HepG2 (cell line): Measurements from ENCODE around the gene AP4S1. TPM values are rescaled to one million over a fixed set of nuclear protein-coding genes. Genes with fewer than 3 reads are reported as not detected.

Experiments used
- ATAC-seq: fragments of 200-7000 bp; cut with Tn5 transposase; 3 replicates; pipeline ENCODE4 v1.9.1; 2020; ENCODE audit warnings: mild to moderate bottlenecking, moderate library complexity
- BruUV-seq: library from RNA; stranded (reverse); fragments of 400-500 nt; replicated peaks from 2 replicates; lab custom pipeline; 2021; lab: Mats Ljungman, UMichigan
- CTCF ChIA-PET: fragments of 300-600 bp; formaldehyde crosslinking; extraction: SDS; loops from one replicate; lab custom pipeline; 2021; ENCODE audit warnings: low total read pairs, inconsistent platforms, low intra/inter-chr PET ratio; lab: Yijun Ruan, JAX
- POLR2A ChIA-PET: fragments of 350-600 bp; sonication (Branson Sonifier 250); formaldehyde crosslinking; loops from one replicate; lab custom pipeline; 2020; ENCODE audit warnings: antibody characterized with exemption, inconsistent platforms; lab: Yijun Ruan, JAX
- DNase-seq: peaks from one replicate; pipeline ENCODE4 v3.0.0-alpha.2; 2015; ENCODE audit warnings: low spot score
- FAIRE-seq: peaks from 3 replicates; lab custom pipeline; 2011; peaks lifted over from hg19 to GRCh38; lab: Jason Lieb, UNC
- H2AFZ ChIP-seq: one replicate; pipeline ENCODE4 v1.6.1; 2011; ENCODE audit warnings: low read length, inconsistent platforms
- H3K27ac ChIP-seq: fragments of 300-600 bp; 3 replicates; pipeline ENCODE4 v1.8.0; 2011; ENCODE audit warnings: mixed run types, mild to moderate bottlenecking, mixed read lengths, low read length, inconsistent platforms; ENCODE audit not compliant: insufficient read depth; ENCODE audit errors: extremely low read length
- H3K27me3 ChIP-seq, 2 experiments: fragments of 200-600 bp in 1 of 2; 2 replicates in 1 of 2; 3 replicates in 1 of 2; pipeline versions ENCODE4 v1.6.0 to v1.8.0; 2011; ENCODE audit warnings: low read length in 2 of 2, mild to moderate bottlenecking in 2 of 2, moderate library complexity in 2 of 2, inconsistent platforms in 1 of 2; ENCODE audit not compliant: insufficient read depth in 2 of 2, control insufficient read depth in 1 of 2
- H3K36me3 ChIP-seq, 2 experiments: fragments of 200-600 bp in 1 of 2; replicated peaks in 1 of 2; 2 replicates in 1 of 2; 3 replicates in 1 of 2; pipeline versions ENCODE4 v1.5.1 to v1.8.0; 2011; ENCODE audit warnings: low read length in 2 of 2, inconsistent platforms in 1 of 2; ENCODE audit not compliant: insufficient read depth in 2 of 2, control insufficient read depth in 1 of 2
- H3K4me1 ChIP-seq: 2 replicates; pipeline ENCODE4 v1.5.1; 2012; ENCODE audit warnings: low read length, inconsistent platforms; ENCODE audit not compliant: insufficient read depth
- H3K4me2 ChIP-seq: 2 replicates; pipeline ENCODE4 v1.6.0; 2011; ENCODE audit warnings: low read depth, low read length, inconsistent platforms
- H3K4me3 ChIP-seq, 3 experiments: fragments of 200-600 bp in 1 of 3; sonication (generic), shearing (Covaris generic) in 1 of 3; replicated peaks in 1 of 3; 2 replicates each; pipeline ENCODE4 v1.5.1; 2011 to 2016; ENCODE audit warnings: low read length in 3 of 3, inconsistent platforms in 2 of 3, low read depth in 2 of 3, mild to moderate bottlenecking in 2 of 3, control low read depth in 1 of 3, mixed read lengths in 1 of 3; ENCODE audit not compliant: insufficient read depth in 1 of 3
- H3K79me2 ChIP-seq: one replicate; pipeline ENCODE4 v1.6.1; 2011; ENCODE audit warnings: low read length, inconsistent platforms; ENCODE audit not compliant: insufficient read depth
- H3K9ac ChIP-seq: 2 replicates; pipeline ENCODE4 v1.6.0; 2011; ENCODE audit warnings: mild to moderate bottlenecking, low read depth, low read length, inconsistent platforms; ENCODE audit not compliant: insufficient read depth
- H3K9me3 ChIP-seq: 2 replicates; pipeline ENCODE4 v1.5.1; 2012; ENCODE audit warnings: mild to moderate bottlenecking, low read length
- H4K20me1 ChIP-seq: 2 replicates; pipeline ENCODE4 v1.6.0; 2011; ENCODE audit warnings: inconsistent platforms, mild to moderate bottlenecking, low read length, moderate library complexity; ENCODE audit not compliant: insufficient read depth
- ADNP ChIP-seq: sonication (generic); formaldehyde crosslinking; IDR thresholded peaks from 2 replicates; pipeline ENCODE4 v1.4.0; 2020; ENCODE audit warnings: missing genetic modification reagents
- CHCHD3 ChIP-seq: sonication (generic); formaldehyde crosslinking; IDR thresholded peaks from 2 replicates; pipeline ENCODE4 v1.8.0; 2022; ENCODE audit warnings: mild to moderate bottlenecking, missing genetic modification reagents, moderate library complexity
- GATAD2A ChIP-seq: IDR thresholded peaks from 2 replicates; pipeline ENCODE4 v1.6.1; 2016
- GLI4 ChIP-seq: sonication (generic); formaldehyde crosslinking; IDR thresholded peaks from 2 replicates; pipeline ENCODE4 v1.5.1; 2020; ENCODE audit warnings: missing genetic modification reagents, mild to moderate bottlenecking, moderate library complexity, borderline replicate concordance
- KAT7 ChIP-seq: IDR thresholded peaks from 2 replicates; pipeline ENCODE4 v1.6.1; 2018; ENCODE audit warnings: borderline replicate concordance, missing compliant biosample characterization
- KLF15 ChIP-seq: sonication (generic); formaldehyde crosslinking; IDR thresholded peaks from 2 replicates; pipeline ENCODE4 v1.8.1; 2023; ENCODE audit warnings: borderline replicate concordance, mild to moderate bottlenecking, inconsistent platforms, missing genetic modification reagents, mixed read lengths
- NFE2 ChIP-seq: sonication (generic); formaldehyde crosslinking; IDR thresholded peaks from 2 replicates; pipeline ENCODE4 v1.4.0; 2020; ENCODE audit warnings: missing genetic modification reagents
- PITX1 ChIP-seq: sonication (generic); formaldehyde crosslinking; IDR thresholded peaks from 2 replicates; pipeline ENCODE4 v1.5.1; 2020; ENCODE audit warnings: mild to moderate bottlenecking, missing genetic modification reagents
- POGZ ChIP-seq: sonication (generic); formaldehyde crosslinking; IDR thresholded peaks from 2 replicates; pipeline ENCODE4 v1.4.0; 2020; ENCODE audit warnings: mild to moderate bottlenecking, missing genetic modification reagents
- SPEN ChIP-seq: sonication (generic); formaldehyde crosslinking; IDR thresholded peaks from 2 replicates; pipeline ENCODE4 v1.5.1; 2020; ENCODE audit warnings: low read depth, mild to moderate bottlenecking, missing genetic modification reagents
- STAG1 ChIP-seq: sonication (generic); formaldehyde crosslinking; IDR thresholded peaks from 2 replicates; pipeline ENCODE4 v1.4.0; 2020; ENCODE audit warnings: missing genetic modification reagents
- YEATS2 ChIP-seq: sonication (generic); formaldehyde crosslinking; IDR thresholded peaks from 2 replicates; pipeline ENCODE4 v1.4.0; 2020; ENCODE audit warnings: missing genetic modification reagents, borderline replicate concordance
- ZBTB38 ChIP-seq: sonication (generic); formaldehyde crosslinking; IDR thresholded peaks from 2 replicates; pipeline ENCODE4 v1.5.1; 2020; ENCODE audit warnings: mild to moderate bottlenecking, missing genetic modification reagents
- ZNF121 ChIP-seq: sonication (generic); formaldehyde crosslinking; IDR thresholded peaks from 2 replicates; pipeline ENCODE4 v1.5.0; 2020; ENCODE audit warnings: mild to moderate bottlenecking, missing genetic modification reagents
- ZNF205 ChIP-seq: IDR thresholded peaks from 2 replicates; pipeline ENCODE4 v1.6.1; 2018; ENCODE audit warnings: missing biosample characterization, missing genetic modification reagents
- ZNF501 ChIP-seq: sonication (generic); formaldehyde crosslinking; IDR thresholded peaks from 2 replicates; pipeline ENCODE4 v1.5.1; 2020; ENCODE audit warnings: mild to moderate bottlenecking, moderate library complexity, missing genetic modification reagents
- ZNF703 ChIP-seq: sonication (generic); formaldehyde crosslinking; IDR thresholded peaks from 2 replicates; pipeline ENCODE4 v1.5.1; 2020; ENCODE audit warnings: missing genetic modification reagents, mild to moderate bottlenecking, moderate library complexity, borderline replicate concordance
- ZNF724P ChIP-seq: sonication (generic); formaldehyde crosslinking; IDR thresholded peaks from 2 replicates; pipeline ENCODE4 v1.8.0; 2022; ENCODE audit warnings: missing genetic modification reagents, borderline replicate concordance
- ZNF747 ChIP-seq: sonication (generic); formaldehyde crosslinking; IDR thresholded peaks from 2 replicates; pipeline ENCODE4 v1.8.1; 2023; ENCODE audit warnings: missing genetic modification reagents, mild to moderate bottlenecking, borderline replicate concordance
- WGBS: methylation state at CpG from one replicate; pipeline ENCODE4 v1.1.6; 2017; ENCODE audit warnings: low lambda C conversion rate; 5-methylcytosine and 5-hydroxymethylcytosine counted together
- in situ Hi-C: cut with HindIII; loops from 2 replicates; pipeline ENCODE4 v1.10.0; 2017; ENCODE audit warnings: low pct_unique_long_range_greater_than_20kb; ENCODE audit not compliant: extremely low pct_ligation_motif_present
- intact Hi-C: fragments of 100-400 bp; cut with micrococcal nuclease; formaldehyde crosslinking; loops from one replicate; pipeline ENCODE4 v1.10.0; 2022; ENCODE audit not compliant: unreplicated experiment
- polyA plus RNA-seq, 8 experiments: library from polyadenylated mRNA; depleted of rRNA in 3 of 8; stranded (reverse) in 7 of 8; unstranded in 1 of 8; fragments of >200 nt; fragmentation: Illumina TruSeq in 4 of 8; extraction: Trizol in 4 of 8; gene quantifications; 2 replicates each; pipeline versions ENCODE4 v1.2.1 to v1.2.3, GENCODE V29; 2011 to 2016; ENCODE audit warnings: low read depth in 4 of 8, missing spikeins in 1 of 8, mixed read lengths in 1 of 8; ENCODE audit not compliant: insufficient read depth in 1 of 8
- total RNA-seq, 5 experiments: library from RNA; depleted of rRNA; stranded (reverse); fragments of >200 nt; fragmentation: Illumina TruSeq; extraction: Trizol; gene quantifications; 2 replicates each; pipeline ENCODE4 v1.2.3, GENCODE V29; 2016; ENCODE audit warnings: low read depth in 1 of 5
- TF ChIP-seq, protein P1 (sequence below): sonication (generic); formaldehyde crosslinking; IDR thresholded peaks from 2 replicates; pipeline ENCODE4 v1.8.1; 2023; ENCODE audit warnings: mild to moderate bottlenecking, missing genetic modification reagents, borderline replicate concordance
- TF ChIP-seq, protein P2 (sequence below), 2 experiments: sonication (generic) in 1 of 2; formaldehyde crosslinking in 1 of 2; IDR thresholded peaks; 2 replicates each; pipeline versions ENCODE4 v1.5.1 to v1.6.1; 2011 to 2020; ENCODE audit warnings: borderline replicate concordance in 1 of 2, low read depth in 1 of 2, low read length in 1 of 2, mild to moderate bottlenecking in 1 of 2, missing genetic modification reagents in 1 of 2, moderate library complexity in 1 of 2

AP4S1 gene
- total and polyA plus RNA-seq, 2 of the 13 experiments (the other 11 are each of a cell fraction or from before 2014, with no cell fraction given): 3.9 to 21.1 TPM

- 94% methylated on average over 4 of the region's 4 CpGs for WGBS
- ATAC-seq: no peak
- H4K20me1 ChIP-seq: peaks cover 77% of the 10 kb centered on the region
- TF ChIP-seq, protein P1, sequence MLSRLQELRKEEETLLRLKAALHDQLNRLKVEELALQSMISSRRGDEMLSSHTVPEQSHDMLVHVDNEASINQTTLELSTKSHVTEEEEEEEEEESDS: no peak
- TF ChIP-seq POGZ (CRISPR knock-in tag) (0 out of 2 replicates have a peak, but pooled peaks have one; percentile 32), STAG1 (CRISPR knock-in tag) (no peak), ZNF205 (CRISPR knock-in tag) (no peak), KAT7 (CRISPR knock-in tag) (0 out of 2 replicates have a peak, but pooled peaks have one; percentile 4), GLI4 (CRISPR knock-in tag) (no peak), ADNP (CRISPR knock-in tag) (peak; percentile 8; the same call in 1 of the 2 replicates), NFE2 (CRISPR knock-in tag) (no peak), ZBTB38 (CRISPR knock-in tag) (0 out of 2 replicates have a peak, but pooled peaks have one; percentile 19), PITX1 (CRISPR knock-in tag) (no peak), CHCHD3 (CRISPR knock-in tag) (0 out of 2 replicates have a peak, but pooled peaks have one; percentile 72), YEATS2 (no peak), ZNF501 (CRISPR knock-in tag) (0 out of 2 replicates have a peak, but pooled peaks have one; percentile 21), KLF15 (CRISPR knock-in tag) (no peak), ZNF747 (CRISPR knock-in tag) (no peak), ZNF121 (peak; percentile 12; the same call in 1 of the 2 replicates), SPEN (CRISPR knock-in tag) (no peak), ZNF703 (CRISPR knock-in tag) (no peak), GATAD2A (CRISPR knock-in tag) (no peak), ZNF724P (CRISPR knock-in tag) (peak; percentile 58; the same call in 1 of the 2 replicates)
- TF ChIP-seq, protein P2, sequence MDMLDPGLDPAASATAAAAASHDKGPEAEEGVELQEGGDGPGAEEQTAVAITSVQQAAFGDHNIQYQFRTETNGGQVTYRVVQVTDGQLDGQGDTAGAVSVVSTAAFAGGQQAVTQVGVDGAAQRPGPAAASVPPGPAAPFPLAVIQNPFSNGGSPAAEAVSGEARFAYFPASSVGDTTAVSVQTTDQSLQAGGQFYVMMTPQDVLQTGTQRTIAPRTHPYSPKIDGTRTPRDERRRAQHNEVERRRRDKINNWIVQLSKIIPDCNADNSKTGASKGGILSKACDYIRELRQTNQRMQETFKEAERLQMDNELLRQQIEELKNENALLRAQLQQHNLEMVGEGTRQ (IDR thresholded peaks at IDR 0.05; ENCODE audit: low read depth, low read length): no peak
- TF ChIP-seq, protein P2 (CRISPR knock-in tag; IDR thresholded peaks at IDR 0.05; ENCODE audit: borderline replicate concordance): no peak
Observed at GRCh38 chr14:31013841-31014240, 11.6 kb upstream of the AP4S1 start.

More at GRCh38 chr14:31013841-31014240, 11.6 kb upstream of the AP4S1 start:
- H3K27me3 ChIP-seq: no peaks in the 10 kb centered on the region
- H3K27ac ChIP-seq: no peak overlapping the region
- H3K79me2 ChIP-seq: peaks cover 96% of the 10 kb centered on the region
- no TSS peak for BruUV-seq
- no peak overlapping the region for H3K9ac ChIP-seq
- no peak overlapping the region for H3K4me2 ChIP-seq
- FAIRE-seq: no peak
- CTCF ChIA-PET: no interaction called here
- H3K36me3 ChIP-seq: peaks cover 16 to 54% of the 10 kb centered on the region in 2 experiments
- H3K9me3 ChIP-seq: no peaks in the 10 kb centered on the region
- intact Hi-C loops: no loop called here
- H3K4me1 ChIP-seq: peaks cover 30% of the 10 kb centered on the region
- in situ Hi-C loops: no loop called here
- no peak overlapping the region for H2AFZ ChIP-seq
- POLR2A ChIA-PET: interaction anchor here (4.0 to 4.1 kb wide), 2 partner anchors 10 to 12 kb away, joined by 17 to 23 read pairs; partner anchors contain the start of genes AP4S1 and STRN3
- DNase-seq: no peak
- H3K4me3 ChIP-seq: no peak overlapping the region
